CD4-positive, CD25-positive, alpha-beta regulatory T cell (primary cell): ENCODE results near the gene IFI27L1. TPM values are rescaled to one million over a fixed set of nuclear protein-coding genes. Genes with fewer than 3 reads are reported as not detected.

Source experiments
- ATAC-seq, 2 donors: fragments of 150-1000 bp; cut with Tn5 transposase; one replicate each; pipeline ENCODE4 v1.10.0; 2021; ENCODE audit warnings: low read depth in 2 of 2, moderate number of reproducible peaks in 2 of 2, moderate library complexity in 1 of 2
- DNase-seq, 3 donors: peaks; one replicate each; pipeline versions ENCODE4 v3.0.0 to v3.0.0-alpha.2; 2012 to 2022; ENCODE audit warnings: mixed read lengths in 1 of 3
- H3K27ac ChIP-seq: one replicate; pipeline ENCODE4 v1.7.0; 2013; ENCODE audit warnings: mild to moderate bottlenecking, low read length; ENCODE audit not compliant: insufficient read depth, poor library complexity, severe bottlenecking
- H3K27me3 ChIP-seq: one replicate; pipeline ENCODE4 v1.7.0; 2013; ENCODE audit warnings: low read length; ENCODE audit not compliant: control insufficient read depth, insufficient read depth
- H3K36me3 ChIP-seq: one replicate; pipeline ENCODE4 v1.7.0; 2013; ENCODE audit warnings: mild to moderate bottlenecking, low read length, moderate library complexity; ENCODE audit not compliant: control insufficient read depth, insufficient read depth
- H3K4me1 ChIP-seq: 2 replicates; pipeline ENCODE4 v1.7.0; 2013; ENCODE audit warnings: mild to moderate bottlenecking, low read length; ENCODE audit not compliant: insufficient read depth, control insufficient read depth, poor library complexity, severe bottlenecking
- H3K4me3 ChIP-seq: one replicate; pipeline ENCODE4 v1.7.0; 2013; ENCODE audit warnings: low read depth, mild to moderate bottlenecking, low read length, moderate library complexity
- H3K9me3 ChIP-seq, 2 experiments: 1 replicate in 1 of 2; 2 replicates in 1 of 2; pipeline ENCODE4 v1.7.0; 2013; ENCODE audit warnings: low read length in 2 of 2, mild to moderate bottlenecking in 1 of 2, moderate library complexity in 1 of 2; ENCODE audit not compliant: control insufficient read depth in 2 of 2
- H3K27ac Mint-ChIP-seq, 3 donors: one replicate each; pipeline ENCODE4 v1.8.0; 2020 to 2022; ENCODE audit warnings: mild to moderate bottlenecking in 3 of 3, mixed read lengths in 3 of 3, moderate library complexity in 2 of 3
- H3K27me3 Mint-ChIP-seq: one replicate; pipeline ENCODE4 v1.8.0; 2022; ENCODE audit warnings: mild to moderate bottlenecking, mixed read lengths
- H3K36me3 Mint-ChIP-seq: one replicate; pipeline ENCODE4 v1.8.0; 2020; ENCODE audit warnings: mixed read lengths
- H3K4me1 Mint-ChIP-seq, 4 donors: one replicate each; pipeline ENCODE4 v1.8.0; 2020 to 2022; ENCODE audit warnings: mixed read lengths in 4 of 4, mild to moderate bottlenecking in 1 of 4
- H3K4me3 Mint-ChIP-seq, 4 donors: one replicate each; pipeline ENCODE4 v1.8.0; 2020 to 2022; ENCODE audit warnings: mild to moderate bottlenecking in 4 of 4, mixed read lengths in 4 of 4, moderate library complexity in 3 of 4
- H3K9me3 Mint-ChIP-seq, 7 donors: one replicate each; pipeline ENCODE4 v1.8.0; 2020 to 2022; ENCODE audit warnings: mixed read lengths in 7 of 7, mild to moderate bottlenecking in 3 of 7, moderate library complexity in 2 of 7
- polyA plus RNA-seq, 4 donors: library from polyadenylated mRNA; unstranded; fragments of 300-500 nt; fragmentation: Illumina TruSeq; gene quantifications; one replicate each; pipeline ENCODE4 v1.2.3, GENCODE V29; 2021
- total RNA-seq: library from RNA; stranded (reverse); gene quantifications from one replicate; pipeline ENCODE4 v1.2.3, GENCODE V29; 2022

Gene IFI27L1
- total and polyA plus RNA-seq, 5 donors from 2014 or later = 5.8 to 12.0 (median 10.8) TPM

GRCh38 chr14:94142836-94143235, 61.7 kb downstream of the IFI27L1 start:
- no peak overlapping the region for H3K4me3 ChIP-seq
- H3K36me3 ChIP-seq = no peaks in the 10 kb centered on the region

GRCh38 chr14:94143239-94143638, 62.1 kb downstream of the IFI27L1 start:
- peak in 1 of 3 donors; percentile 20 for DNase-seq

More at GRCh38 chr14:94142836-94143235, 61.7 kb downstream of the IFI27L1 start:
- Mint-ChIP-seq H3K27me3 (peaks cover 9% of the 10 kb centered on the region), H3K4me1 (peaks cover 0 to 9% (median 2%) of the 10 kb centered on the region in 4 donors), H3K36me3 (no peaks in the 10 kb centered on the region), H3K27ac (no peak overlapping the region), H3K4me3 (no peak overlapping the region), H3K9me3 (no peaks in the 10 kb centered on the region)
- ATAC-seq = no peak
- H3K9me3 ChIP-seq = no peaks in the 10 kb centered on the region
- no peak overlapping the region for H3K27ac ChIP-seq
- H3K27me3 ChIP-seq = no peaks in the 10 kb centered on the region
- no peak for DNase-seq
- no peaks in the 10 kb centered on the region for H3K4me1 ChIP-seq

GRCh38 chr14:94143711-94144110, 62.6 kb downstream of the IFI27L1 start:
- ATAC-seq (no peak), DNase-seq (no peak)
- Histone ChIP-seq H3K9me3 (no peaks in the 10 kb centered on the region), H3K4me3 (no peak overlapping the region), H3K36me3 (no peaks in the 10 kb centered on the region), H3K4me1 (no peaks in the 10 kb centered on the region), H3K27me3 (no peaks in the 10 kb centered on the region), H3K27ac (no peak overlapping the region)
- H3K4me1 Mint-ChIP-seq = peaks cover 0 to 9% (median 2%) of the 10 kb centered on the region in 4 donors
- no peak overlapping the region for H3K4me3 Mint-ChIP-seq
- peaks cover 9% of the 10 kb centered on the region for H3K27me3 Mint-ChIP-seq
- no peaks in the 10 kb centered on the region for H3K36me3 Mint-ChIP-seq
- H3K27ac Mint-ChIP-seq = no peak overlapping the region
- peaks cover 0 to 3% (median 0%) of the 10 kb centered on the region in 7 donors for H3K9me3 Mint-ChIP-seq

More at GRCh38 chr14:94143239-94143638, 62.1 kb downstream of the IFI27L1 start:
- Histone ChIP-seq H3K4me3 (no peak overlapping the region), H3K36me3 (no peaks in the 10 kb centered on the region), H3K27me3 (no peaks in the 10 kb centered on the region), H3K4me1 (no peaks in the 10 kb centered on the region), H3K9me3 (no peaks in the 10 kb centered on the region), H3K27ac (no peak overlapping the region)
- Mint-ChIP-seq H3K4me3 (no peak overlapping the region), H3K27ac (no peak overlapping the region), H3K27me3 (peaks cover 9% of the 10 kb centered on the region), H3K4me1 (peaks cover 0 to 9% (median 2%) of the 10 kb centered on the region in 4 donors), H3K36me3 (no peaks in the 10 kb centered on the region), H3K9me3 (peaks cover 0 to 1% (median 0%) of the 10 kb centered on the region in 7 donors)
- ATAC-seq = no peak

- Histone ChIP-seq H3K36me3 (no peaks in the 10 kb centered on the region), H3K9me3 (no peaks in the 10 kb centered on the region), H3K4me1 (no peaks in the 10 kb centered on the region), H3K27ac (no peak overlapping the region), H3K27me3 (no peaks in the 10 kb centered on the region), H3K4me3 (no peak overlapping the region)
- no peaks in the 10 kb centered on the region for H3K36me3 Mint-ChIP-seq
- H3K4me1 Mint-ChIP-seq = peaks cover 0 to 9% (median 2%) of the 10 kb centered on the region in 4 donors
- no peak for DNase-seq
- H3K27me3 Mint-ChIP-seq = peaks cover 13% of the 10 kb centered on the region
- peak overlapping the region in 1 of 3 donors; percentile 36 for H3K27ac Mint-ChIP-seq
- ATAC-seq = no peak
- peaks cover 0 to 3% (median 0%) of the 10 kb centered on the region in 7 donors for H3K9me3 Mint-ChIP-seq
- no peak overlapping the region for H3K4me3 Mint-ChIP-seq
These were observed 63.7 kb downstream of the IFI27L1 start for GRCh38 chr14:94144765-94145164.

- DNase-seq = peak in 1 of 3 donors; percentile 31
- Mint-ChIP-seq H3K4me3 (no peak overlapping the region), H3K9me3 (peaks cover 0 to 4% (median 0%) of the 10 kb centered on the region in 7 donors), H3K4me1 (peaks cover 0 to 9% (median 2%) of the 10 kb centered on the region in 4 donors), H3K27me3 (peaks cover 17% of the 10 kb centered on the region), H3K36me3 (no peaks in the 10 kb centered on the region), H3K27ac (no peak overlapping the region)
- no peaks in the 10 kb centered on the region for H3K4me1 ChIP-seq
- no peak overlapping the region for H3K27ac ChIP-seq
- no peak overlapping the region for H3K4me3 ChIP-seq
- no peaks in the 10 kb centered on the region for H3K9me3 ChIP-seq
- no peaks in the 10 kb centered on the region for H3K36me3 ChIP-seq
- no peak for ATAC-seq
- no peaks in the 10 kb centered on the region for H3K27me3 ChIP-seq
These were observed 64.9 kb downstream of the IFI27L1 start for GRCh38 chr14:94145902-94146527.

Other genes starting within 250 kb of the IFI27L1 start
- gene FAM181A, start 154.0 kb upstream of the IFI27L1 start, total RNA-seq = not detected
- gene FAM181A, start 154.0 kb upstream of the IFI27L1 start, polyA plus RNA-seq = not detected
- 0.96 TPM for gene ASB2, start 104.7 kb upstream of the IFI27L1 start, total RNA-seq
- gene ASB2, start 104.7 kb upstream of the IFI27L1 start, polyA plus RNA-seq = 1 to 10 TPM; 2.6 to 5.7 (median 4.9) TPM
- not detected for gene CCDC197, start 84.0 kb upstream of the IFI27L1 start, total RNA-seq
- not detected for gene CCDC197, start 84.0 kb upstream of the IFI27L1 start, polyA plus RNA-seq
- gene OTUB2, start 55.0 kb upstream of the IFI27L1 start, total RNA-seq = 0.25 TPM
- gene OTUB2, start 55.0 kb upstream of the IFI27L1 start, polyA plus RNA-seq = under 1 TPM in 3 of 4 donors, not detected in 1; 0.33 to 0.46 (median 0.41) TPM
- 518 TPM for gene DDX24, start 108 bp upstream of the IFI27L1 start, total RNA-seq
- gene DDX24, start 108 bp upstream of the IFI27L1 start, polyA plus RNA-seq = 100 to 1,000 TPM; 221 to 279 (median 244) TPM
- gene IFI27, start 29.4 kb downstream of the IFI27L1 start, total RNA-seq = 2.9 TPM
- gene IFI27, start 29.4 kb downstream of the IFI27L1 start, polyA plus RNA-seq = 10 to 100 TPM in 1 of 4 donors, 1 to 10 TPM in 2, under 1 TPM in 1; 0.71 to 13.1 (median 1.9) TPM
- gene IFI27L2, start 48.3 kb downstream of the IFI27L1 start, total RNA-seq = 27.5 TPM
- gene IFI27L2, start 48.3 kb downstream of the IFI27L1 start, polyA plus RNA-seq = 10 to 100 TPM; 59.1 to 90.9 (median 75.9) TPM
- gene PPP4R4, start 93.0 kb downstream of the IFI27L1 start, total RNA-seq = 0.15 TPM
- under 1 TPM in 2 of 4 donors, not detected in 2; 0.37 to 0.69 TPM for gene PPP4R4, start 93.0 kb downstream of the IFI27L1 start, polyA plus RNA-seq
- gene SERPINA10, start 212.0 kb downstream of the IFI27L1 start, total RNA-seq = not detected
- not detected for gene SERPINA10, start 212.0 kb downstream of the IFI27L1 start, polyA plus RNA-seq
- not detected for gene SERPINA6, start 242.0 kb downstream of the IFI27L1 start, total RNA-seq
- not detected for gene SERPINA6, start 242.0 kb downstream of the IFI27L1 start, polyA plus RNA-seq